AG09319 (cell line): ENCODE results near the gene SHPK.
"Not testable (repeated sequence)": the region's sequence is repeated elsewhere in the genome, so short reads cannot be mapped to it uniquely, and the experiment has no call there.

ENCODE experiments used
- DNase-seq: peaks from one replicate; pipeline ENCODE4 v3.0.0-alpha.2; 2010; ENCODE audit warnings: low read depth; ENCODE audit errors: extremely low read depth
- TF ChIP-seq, protein P1 (sequence below): IDR thresholded peaks from 2 replicates; pipeline ENCODE4 v1.5.1; 2011; ENCODE audit warnings: low read depth, mild to moderate bottlenecking, inconsistent platforms, low read length, moderate library complexity

SHPK gene

GRCh38 chr17:3583456-3583855, 52.6 kb downstream of the SHPK start:
- no peak for DNase-seq
- TF ChIP-seq, protein P1, sequence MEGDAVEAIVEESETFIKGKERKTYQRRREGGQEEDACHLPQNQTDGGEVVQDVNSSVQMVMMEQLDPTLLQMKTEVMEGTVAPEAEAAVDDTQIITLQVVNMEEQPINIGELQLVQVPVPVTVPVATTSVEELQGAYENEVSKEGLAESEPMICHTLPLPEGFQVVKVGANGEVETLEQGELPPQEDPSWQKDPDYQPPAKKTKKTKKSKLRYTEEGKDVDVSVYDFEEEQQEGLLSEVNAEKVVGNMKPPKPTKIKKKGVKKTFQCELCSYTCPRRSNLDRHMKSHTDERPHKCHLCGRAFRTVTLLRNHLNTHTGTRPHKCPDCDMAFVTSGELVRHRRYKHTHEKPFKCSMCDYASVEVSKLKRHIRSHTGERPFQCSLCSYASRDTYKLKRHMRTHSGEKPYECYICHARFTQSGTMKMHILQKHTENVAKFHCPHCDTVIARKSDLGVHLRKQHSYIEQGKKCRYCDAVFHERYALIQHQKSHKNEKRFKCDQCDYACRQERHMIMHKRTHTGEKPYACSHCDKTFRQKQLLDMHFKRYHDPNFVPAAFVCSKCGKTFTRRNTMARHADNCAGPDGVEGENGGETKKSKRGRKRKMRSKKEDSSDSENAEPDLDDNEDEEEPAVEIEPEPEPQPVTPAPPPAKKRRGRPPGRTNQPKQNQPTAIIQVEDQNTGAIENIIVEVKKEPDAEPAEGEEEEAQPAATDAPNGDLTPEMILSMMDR = no peak

DNA sequence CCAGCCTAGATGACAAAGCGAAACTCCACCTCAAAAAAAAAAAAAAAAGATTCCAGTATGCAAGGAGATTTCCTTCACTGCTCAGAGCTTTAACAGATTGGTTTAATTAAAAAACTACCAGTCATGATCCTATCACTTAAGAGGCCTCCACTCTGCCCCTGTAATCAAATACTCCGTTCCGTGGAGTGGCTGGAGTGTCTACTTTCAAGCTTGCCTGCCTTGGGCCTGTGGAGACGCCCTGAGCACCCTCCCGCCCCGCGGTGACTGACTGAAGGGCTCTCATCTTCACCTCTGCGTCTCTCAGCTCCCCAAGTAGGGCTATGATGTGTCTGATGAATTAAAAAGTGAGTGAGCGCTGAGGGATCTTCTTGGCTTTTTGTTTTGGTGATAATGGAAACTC, 53.1 kb downstream of the SHPK start:
- TF ChIP-seq, protein P1 = no peak
- DNase-seq = no peak

GRCh38 chr17:3578667-3579066, 57.4 kb downstream of the SHPK start:
- not testable (repeated sequence) for DNase-seq

DNA sequence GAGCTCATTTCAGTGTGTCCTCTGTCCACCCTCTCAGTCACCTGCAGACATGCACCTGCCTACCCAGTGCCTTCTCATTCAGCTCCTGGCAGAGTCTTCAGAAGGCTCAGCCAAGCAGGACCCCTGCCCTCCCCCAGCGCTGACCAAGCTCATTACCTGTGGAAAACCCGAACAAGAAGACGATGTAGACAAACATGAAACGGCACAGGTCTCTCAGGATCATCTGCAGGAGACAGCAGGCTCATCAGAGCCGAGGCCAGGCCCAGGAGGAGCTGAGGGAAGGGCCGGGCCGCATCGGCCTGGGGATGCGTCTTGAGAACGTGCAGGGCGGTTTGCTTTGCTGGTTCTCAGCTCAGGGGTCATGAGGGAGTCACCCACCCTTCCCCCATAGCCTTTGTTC, 59.1 kb downstream of the SHPK start:
- TF ChIP-seq, protein P1 = no peak
- no peak for DNase-seq

DNA sequence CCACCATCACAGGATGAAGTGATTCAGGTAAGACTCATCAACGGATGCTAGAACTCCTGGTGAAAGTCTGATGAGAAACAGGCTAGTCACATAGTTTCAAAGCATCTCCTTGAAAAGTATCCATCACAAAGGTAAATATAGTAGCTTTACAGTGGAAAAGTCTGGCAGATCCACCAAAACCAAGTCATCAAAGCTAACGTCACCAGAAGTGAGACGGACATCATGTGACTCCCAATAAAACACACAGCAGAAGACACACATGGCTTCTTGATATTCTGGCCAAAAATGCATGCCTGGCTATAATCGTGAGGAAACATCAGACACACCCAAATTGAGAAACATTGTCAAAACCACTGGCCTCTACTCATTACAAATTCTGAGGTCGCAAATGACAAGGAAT, 60.5 kb downstream of the SHPK start:
- TF ChIP-seq, protein P1 = no peak
- peak; percentile 42 for DNase-seq

DNA sequence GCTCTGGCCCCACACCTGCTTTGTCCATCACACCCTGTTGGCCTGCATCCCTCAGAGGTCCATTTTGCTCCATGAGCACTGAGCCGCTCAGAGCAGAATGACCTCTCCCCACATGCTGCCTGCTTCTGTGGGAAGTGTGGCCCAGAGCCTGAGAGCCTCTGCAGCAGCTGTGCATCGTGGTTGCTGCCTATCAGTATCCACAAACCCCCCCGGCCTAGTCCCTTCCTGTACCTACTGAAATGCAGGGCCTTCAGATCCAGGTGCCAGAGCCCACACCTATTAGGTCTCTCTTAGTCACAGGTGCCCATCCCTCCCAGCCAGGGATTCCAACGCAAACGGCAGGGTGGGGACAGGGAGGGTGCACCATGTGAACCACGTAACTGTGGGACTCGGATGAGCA, 61.8 kb downstream of the SHPK start:
- DNase-seq = no peak
- TF ChIP-seq, protein P1 = no peak

DNA sequence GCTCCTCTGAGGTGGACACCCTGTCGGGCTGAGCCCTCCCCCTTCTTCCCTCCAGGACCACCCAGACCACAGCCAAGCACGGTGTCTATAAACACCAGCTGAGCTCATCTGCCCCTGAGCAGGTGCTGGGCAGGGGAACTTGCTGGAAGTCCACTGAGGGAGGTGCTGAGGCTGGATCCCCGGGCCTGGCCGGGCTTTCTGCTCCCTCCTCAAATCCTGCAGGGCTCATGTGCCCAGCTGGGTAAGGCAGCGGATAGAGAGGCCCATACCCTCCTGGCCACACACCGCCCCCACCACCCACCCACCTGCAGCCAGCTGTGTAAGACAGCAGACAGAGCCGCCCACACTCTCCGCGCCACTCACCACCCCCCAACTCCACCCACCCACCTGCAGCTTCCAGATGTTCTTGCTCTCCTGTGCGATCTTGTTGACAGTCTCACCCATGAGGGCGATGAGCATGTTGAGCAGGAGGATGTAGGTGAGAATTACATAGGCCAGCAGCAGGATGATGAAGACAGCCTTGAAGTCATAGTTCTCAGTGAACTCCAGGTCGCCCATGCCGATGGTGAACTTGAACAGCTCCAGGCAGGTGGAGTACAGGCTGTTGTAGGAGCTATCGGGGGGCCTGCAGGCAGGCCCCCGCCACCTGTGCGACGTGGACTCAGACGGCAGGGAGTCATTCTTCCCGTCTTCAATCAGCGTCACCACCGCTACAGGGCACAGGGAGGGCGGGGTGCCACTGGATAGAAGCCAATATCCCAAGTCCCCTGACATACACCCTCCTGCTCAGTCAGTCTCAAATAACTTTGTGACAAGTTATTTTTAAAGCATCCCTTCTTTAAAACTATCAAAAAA, 62.6 kb downstream of the SHPK start:
- DNase-seq = no peak
- TF ChIP-seq, protein P1 = no peak

GRCh38 chr17:3572231-3572630, 63.8 kb downstream of the SHPK start:
- no peak for DNase-seq
- TF ChIP-seq, protein P1 = no peak
